Measurements from ENCODE around the gene DUSP8. TPM values are rescaled to one million over a fixed set of nuclear protein-coding genes. Genes with fewer than 3 reads are reported as not detected.

The DUSP8 gene
- total and polyA plus RNA-seq, 2 of the 8 experiments (the other 6 are each of a cell fraction or from before 2014, with no cell fraction given): 2.8 to 3.6 TPM

- Histone ChIP-seq H3K4me2 (ENCODE audit: insufficient read depth in 1 of 2, low read depth in 2 of 2, low read length in 2 of 2) (peak overlapping the region; percentile 68 to 90), H3K4me1 (replicated peaks in 1 of 4; ENCODE audit: control insufficient read depth in 3 of 4, insufficient read depth in 4 of 4, low read length in 3 of 4) (peaks cover 3 to 30% (median 13%) of the 10 kb centered on the region in 4 experiments), H4K5ac (ENCODE audit: insufficient read length, low read depth, low read length) (no peak overlapping the region), H3K18ac (ENCODE audit: extremely low read depth, low read length) (no peak overlapping the region; the same call in 1 of the 2 replicates), H3K79me1 (ENCODE audit: low read depth, low read length) (no peaks in the 10 kb centered on the region), H3K4ac (replicated peaks; ENCODE audit: insufficient read length, low read depth, low read length) (no peak overlapping the region), H2AFZ (ENCODE audit: low read length) (no peak overlapping the region), H3K56ac (replicated peaks; ENCODE audit: insufficient read length, low read depth, low read length) (no peak overlapping the region), H4K91ac (replicated peaks; ENCODE audit: insufficient read length, low read length) (peak overlapping the region; percentile 40), H2AK5ac (ENCODE audit: low read depth, low read length) (no peak overlapping the region), H3K79me2 (ENCODE audit: control insufficient read depth in 1 of 2, insufficient read depth in 2 of 2, low read length in 2 of 2) (no peaks in the 10 kb centered on the region), H2BK120ac (replicated peaks; ENCODE audit: low read depth, low read length) (no peak overlapping the region), H4K20me1 (replicated peaks in 1 of 2; ENCODE audit: control insufficient read depth in 1 of 2, insufficient read depth in 2 of 2, low read length in 2 of 2) (no peaks in the 10 kb centered on the region), H4K8ac (ENCODE audit: extremely low read depth, insufficient read depth, low read length) (no peak overlapping the region; the same call in 1 of the 2 replicates), H3K36me3 (ENCODE audit: control insufficient read depth in 2 of 4, insufficient read depth in 4 of 4, low read length in 3 of 4) (no peaks in the 10 kb centered on the region), H2BK15ac (ENCODE audit: low read length) (no peak overlapping the region), H3K23ac (ENCODE audit: insufficient read length) (no peak overlapping the region), H2BK20ac (ENCODE audit: low read length) (no peak overlapping the region), H3K9ac (replicated peaks in 1 of 4; ENCODE audit: extremely low read depth in 1 of 4, low read depth in 3 of 4, low read length in 3 of 4) (no peak overlapping the region), H3K14ac (ENCODE audit: insufficient read length) (no peak overlapping the region), H3K27ac (ENCODE audit: low read depth, low read length) (no peak overlapping the region), H2BK5ac (ENCODE audit: low read depth, low read length) (no peak overlapping the region), H3K9me3 (ENCODE audit: insufficient read depth in 2 of 2, low read depth in 1 of 2, low read length in 1 of 2) (no peaks in the 10 kb centered on the region), H2BK12ac (ENCODE audit: low read depth, low read length) (no peak overlapping the region), H3K23me2 (ENCODE audit: low read depth, low read length) (peaks cover 21% of the 10 kb centered on the region; the same call in 1 of the 2 replicates), H3K27me3 (replicated peaks in 1 of 4; ENCODE audit: control insufficient read depth in 3 of 4, extremely low read depth in 1 of 4, insufficient read depth in 3 of 4, low read length in 3 of 4) (peaks cover 15 to 58% (median 45%) of the 10 kb centered on the region in 4 experiments), H3K4me3 (ENCODE audit: extremely low read depth in 1 of 4, insufficient read depth in 2 of 4, low read depth in 3 of 4, low read length in 4 of 4) (peak overlapping the region; percentile 10 to 64 (median 30))
- POLR2A ChIA-PET (ENCODE audit: partially characterized antibody): interaction anchor here (0.6 to 5.4 kb wide), 7 partner anchors 12 to 978 kb away, joined by 3 to 60 read pairs (median 5); no protein-coding TSS in a partner anchor
- CTCF ChIA-PET (ENCODE audit: partially characterized antibody): interaction anchor here (0.6 to 7.2 kb wide), 31 partner anchors 8 to 698 kb away, joined by 3 to 144 read pairs (median 4); partner anchors contain the start of genes KRTAP5-2 and KRTAP5-5
- peak in 1 of 2 experiments; percentile 74 for DNase-seq (ENCODE audit: low read depth in 1 of 2, low spot score in 2 of 2)
- FAIRE-seq: no peak
- WGBS, 2 experiments (ENCODE audit: extremely low coverage in 1 of 2, insufficient coverage in 1 of 2, insufficient read length in 1 of 2, insufficient replicate concordance in 2 of 2, low coverage in 1 of 2, low lambda C conversion rate in 2 of 2, missing lambda C conversion rate in 1 of 2): 17% methylated on average over 17 of the region's 18 CpGs; no CpG with 5 or more reads in 1 of the 2 experiments
- TF ChIP-seq TAF7 (optimal IDR thresholded peaks at IDR 0.05; ENCODE audit: borderline replicate concordance, low read depth, low read length): no peak
- TF ChIP-seq CHD2 (IDR thresholded peaks at IDR 0.05; ENCODE audit: low read length): no peak
- no peak for TF ChIP-seq KDM5A (IDR thresholded peaks at IDR 0.05; ENCODE audit: low read length)
- TF ChIP-seq BCL11A (IDR thresholded peaks at IDR 0.05; ENCODE audit: low read depth in 2 of 2, low read length in 2 of 2): no peak
- no peak for TF ChIP-seq TBP (IDR thresholded peaks at IDR 0.05; ENCODE audit: low read depth, low read length)
- TF ChIP-seq USF2 (IDR thresholded peaks at IDR 0.05; ENCODE audit: low read length): no peak
- no peak for TF ChIP-seq CHD1 (IDR thresholded peaks at IDR 0.05; ENCODE audit: low read depth, low read length)
- TF ChIP-seq POU5F1 (IDR thresholded peaks at IDR 0.05; ENCODE audit: low read depth, low read length): no peak
- no peak for TF ChIP-seq EZH2 (IDR thresholded peaks at IDR 0.05; ENCODE audit: low read depth, low read length, severe bottlenecking)
- peak; percentile 48; the same call in 1 of the 2 replicates for TF ChIP-seq GABPA (IDR thresholded peaks at IDR 0.05; ENCODE audit: borderline replicate concordance, insufficient read depth, low read length)
These were observed 26.0 kb downstream of the DUSP8 start for GRCh38 chr11:1546077-1546535.
